Measurements from ENCODE around the gene RHBDF2.
"Not testable (repeated sequence)": the region's sequence is repeated elsewhere in the genome, so short reads cannot be mapped to it uniquely, and the experiment has no call there.

The RHBDF2 gene

DNA sequence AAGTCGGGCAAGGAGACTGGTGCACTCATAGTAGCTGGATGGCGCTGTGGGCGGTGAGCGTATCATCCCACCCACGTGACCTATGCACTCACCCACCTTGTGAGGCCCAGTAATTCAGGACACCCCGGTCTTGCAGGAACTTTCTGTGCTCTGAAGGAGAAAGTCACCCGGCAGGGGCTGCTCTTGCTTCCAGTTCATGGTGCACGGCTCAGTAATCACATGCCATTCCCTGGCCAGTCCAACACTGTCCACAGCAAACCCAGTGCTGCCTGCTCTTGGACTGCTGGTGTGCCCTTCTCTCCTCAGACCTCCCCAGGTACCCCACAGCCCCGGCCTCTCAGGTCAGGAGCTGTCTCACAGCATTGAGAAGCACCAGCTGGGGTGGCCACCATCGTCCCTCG lies 16.4 kb upstream of the RHBDF2 start:
- CTCF ChIA-PET: interaction anchor here (0.6 to 0.7 kb wide), 2 partner anchors 34 to 517 kb away, joined by 3 read pairs; partner anchors contain the start of gene CDK3
- DNase-seq (ENCODE audit: extremely low spot score): no peak

DNA sequence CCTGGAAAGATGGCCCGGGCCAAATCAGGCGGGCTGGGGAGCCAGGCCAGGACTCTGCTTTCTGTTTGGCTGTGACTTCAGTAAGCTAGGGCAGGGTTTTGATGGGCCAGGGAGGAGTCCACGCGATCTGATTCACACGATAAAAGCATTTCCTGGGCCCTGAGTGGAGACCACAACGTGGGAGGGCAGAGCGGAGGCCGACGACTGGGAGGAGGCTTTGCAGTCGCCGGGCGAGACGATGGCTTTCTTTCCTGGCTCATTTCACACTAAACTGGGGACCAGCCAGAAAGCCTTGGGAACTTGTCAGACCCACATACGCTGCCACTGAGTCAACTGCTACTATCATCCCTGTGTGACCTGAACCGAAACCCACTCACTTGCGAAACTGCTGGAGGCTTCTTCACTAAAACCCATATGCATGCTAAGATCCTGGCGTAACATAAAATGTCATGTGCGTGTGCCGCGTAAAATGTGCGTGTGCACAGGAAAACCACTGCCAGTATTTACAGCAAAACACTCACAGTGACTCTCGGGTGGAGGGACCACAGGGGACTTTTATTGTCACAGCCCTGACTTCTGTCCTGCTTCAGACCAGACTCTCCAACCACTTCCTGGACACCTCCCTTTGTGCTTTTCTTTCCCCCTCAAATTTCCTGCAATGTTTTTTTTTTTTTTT lies 14.2 kb upstream of the RHBDF2 start:
- TF ChIP-seq NFRKB (IDR thresholded peaks at IDR 0.05): no peak
- TF ChIP-seq FOXA1 (IDR thresholded peaks at IDR 0.05): no peak
- TF ChIP-seq SUZ12 (IDR thresholded peaks at IDR 0.05): no peak
- no peak for TF ChIP-seq ZNF384 (IDR thresholded peaks at IDR 0.05)
- ChIA-PET CTCF (no interaction called here), POLR2A (no interaction called here)
- no peak for DNase-seq (ENCODE audit: extremely low spot score)

More for the DNA sequence above, 16.4 kb upstream of the RHBDF2 start:
- TF ChIP-seq FOXA1 (IDR thresholded peaks at IDR 0.05) (no peak), ARNT (IDR thresholded peaks at IDR 0.05) (no peak), FOXK2 (IDR thresholded peaks at IDR 0.05) (no peak), TARDBP (IDR thresholded peaks at IDR 0.05) (no peak), ZNF384 (IDR thresholded peaks at IDR 0.05) (no peak), LEF1 (IDR thresholded peaks at IDR 0.05; ENCODE audit: borderline replicate concordance) (no peak), SUZ12 (IDR thresholded peaks at IDR 0.05) (no peak), ELF4 (IDR thresholded peaks at IDR 0.05) (no peak), NFRKB (IDR thresholded peaks at IDR 0.05) (no peak), FOXM1 (IDR thresholded peaks at IDR 0.05; ENCODE audit: borderline replicate concordance) (no peak), SP1 (IDR thresholded peaks at IDR 0.05) (no peak), L3MBTL2 (conservative IDR thresholded peaks at IDR 0.05) (no peak), CTBP1 (IDR thresholded peaks at IDR 0.05; ENCODE audit: borderline replicate concordance) (no peak), BHLHE40 (IDR thresholded peaks at IDR 0.05; ENCODE audit: borderline replicate concordance) (no peak), HDGF (IDR thresholded peaks at IDR 0.05; ENCODE audit: borderline replicate concordance) (no peak)
- TF ChIP-seq, protein P1, sequence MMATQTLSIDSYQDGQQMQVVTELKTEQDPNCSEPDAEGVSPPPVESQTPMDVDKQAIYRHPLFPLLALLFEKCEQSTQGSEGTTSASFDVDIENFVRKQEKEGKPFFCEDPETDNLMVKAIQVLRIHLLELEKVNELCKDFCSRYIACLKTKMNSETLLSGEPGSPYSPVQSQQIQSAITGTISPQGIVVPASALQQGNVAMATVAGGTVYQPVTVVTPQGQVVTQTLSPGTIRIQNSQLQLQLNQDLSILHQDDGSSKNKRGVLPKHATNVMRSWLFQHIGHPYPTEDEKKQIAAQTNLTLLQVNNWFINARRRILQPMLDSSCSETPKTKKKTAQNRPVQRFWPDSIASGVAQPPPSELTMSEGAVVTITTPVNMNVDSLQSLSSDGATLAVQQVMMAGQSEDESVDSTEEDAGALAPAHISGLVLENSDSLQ (IDR thresholded peaks at IDR 0.05): no peak
- POLR2A ChIA-PET: no interaction called here

DNA sequence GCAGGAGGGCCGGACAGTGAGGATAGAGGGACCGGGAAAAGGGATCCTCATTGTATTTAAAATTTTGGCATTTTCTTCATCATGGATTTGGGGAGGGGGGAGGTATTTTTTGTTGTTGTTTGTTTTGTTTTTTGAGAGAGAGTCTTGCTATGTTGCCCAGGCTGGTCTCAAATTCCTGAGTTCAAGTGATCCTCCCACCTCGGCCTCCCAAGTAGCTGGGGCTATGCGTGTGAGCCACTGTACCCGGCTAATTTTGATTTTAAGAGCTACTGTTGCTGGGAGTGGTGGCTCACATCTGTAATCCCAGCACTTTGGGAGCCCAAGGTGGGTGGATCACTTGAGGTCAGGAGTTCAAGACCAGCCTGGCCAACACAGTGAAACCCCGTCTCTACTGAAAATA lies 13.1 kb upstream of the RHBDF2 start:
- CTCF ChIA-PET; DNase-seq (ENCODE audit: extremely low spot score): not testable (repeated sequence)
- POLR2A ChIA-PET: interaction anchor here (1.5 kb wide), 1 partner anchor 43 kb away, joined by 4 read pairs; no protein-coding TSS in a partner anchor

DNA sequence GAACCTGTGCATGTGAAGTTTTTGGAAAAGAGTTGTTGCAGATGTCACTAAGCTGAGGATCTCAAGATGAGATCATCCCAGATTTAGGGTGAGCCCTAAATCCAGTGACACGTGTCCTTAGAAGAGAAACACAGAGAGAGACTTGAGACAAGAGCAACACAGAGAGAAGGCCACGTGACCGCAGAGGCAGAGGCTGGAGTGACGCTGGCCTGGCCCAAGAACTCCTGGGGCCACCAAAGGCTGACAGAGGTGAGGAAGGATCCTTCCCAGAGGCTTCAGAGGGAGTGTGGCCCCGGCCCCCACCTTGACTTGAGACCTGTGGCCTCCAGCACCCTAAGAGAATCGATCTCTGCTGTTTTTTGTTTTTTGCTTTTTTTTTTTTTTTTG lies 12.1 kb upstream of the RHBDF2 start:
- ChIA-PET CTCF (interaction anchor here (1.5 kb wide), 1 partner anchor 116 kb away, joined by 3 read pairs; no protein-coding TSS in a partner anchor), POLR2A (interaction anchor here (1.3 kb wide), 1 partner anchor 27 kb away, joined by 4 read pairs; no protein-coding TSS in a partner anchor)
- DNase-seq (ENCODE audit: extremely low spot score): no peak
- TF ChIP-seq FOXM1 (IDR thresholded peaks at IDR 0.05; ENCODE audit: borderline replicate concordance) (no peak), FOXK2 (IDR thresholded peaks at IDR 0.05) (no peak), TARDBP (IDR thresholded peaks at IDR 0.05) (no peak), BHLHE40 (IDR thresholded peaks at IDR 0.05; ENCODE audit: borderline replicate concordance) (no peak), NFRKB (IDR thresholded peaks at IDR 0.05) (no peak), SUZ12 (IDR thresholded peaks at IDR 0.05) (no peak), ARNT (IDR thresholded peaks at IDR 0.05) (no peak), LEF1 (IDR thresholded peaks at IDR 0.05; ENCODE audit: borderline replicate concordance) (no peak), HDGF (IDR thresholded peaks at IDR 0.05; ENCODE audit: borderline replicate concordance) (no peak), CTBP1 (IDR thresholded peaks at IDR 0.05; ENCODE audit: borderline replicate concordance) (no peak), ZNF384 (IDR thresholded peaks at IDR 0.05) (no peak)

DNA sequence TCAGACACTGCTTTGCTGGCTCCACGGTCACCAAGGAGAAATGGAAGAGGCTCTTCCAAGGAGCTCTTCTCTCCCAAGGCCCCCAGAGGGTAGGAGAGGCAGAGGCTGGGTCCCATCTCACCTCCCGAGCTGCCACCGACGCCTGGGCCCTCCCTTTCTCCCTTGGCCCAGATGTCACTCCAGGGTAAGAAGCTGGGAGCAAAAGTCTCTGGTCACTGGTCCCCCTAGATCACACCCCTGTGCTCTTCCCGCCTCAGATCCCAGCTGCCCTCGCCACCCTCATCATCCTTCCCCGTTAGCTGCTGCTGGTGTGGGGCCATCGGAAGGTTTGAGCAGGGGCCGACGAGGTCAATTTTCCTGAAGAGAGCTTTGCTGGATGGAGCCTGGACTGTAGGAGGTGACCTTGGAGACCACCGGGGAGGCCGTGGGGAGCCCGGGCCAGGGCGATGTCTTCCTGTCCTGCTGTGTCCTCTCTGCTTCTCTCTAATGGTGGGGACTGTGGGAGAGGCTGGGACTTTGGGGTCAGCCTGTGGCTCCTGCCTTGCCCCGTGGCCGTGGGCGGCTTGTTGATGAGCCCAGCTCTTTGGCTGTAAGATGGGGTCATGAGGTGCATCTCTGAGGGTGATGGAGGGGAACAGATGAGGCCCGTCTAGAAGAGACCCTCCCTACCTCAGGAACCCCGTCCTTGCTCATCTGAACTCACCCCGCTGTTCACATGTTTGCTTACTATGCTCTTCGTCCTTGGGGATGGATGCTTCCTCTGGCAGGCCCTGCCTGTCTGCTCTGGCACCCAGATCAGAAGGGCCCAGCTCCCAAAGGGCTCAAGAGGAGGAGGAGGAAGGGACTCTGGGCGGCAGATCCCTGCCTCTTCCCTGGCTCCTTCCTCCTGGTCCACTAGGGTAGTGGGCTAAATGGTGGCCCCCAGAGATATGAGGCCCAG lies 11.4 kb upstream of the RHBDF2 start:
- ChIA-PET POLR2A (interaction anchor here (1.0 to 1.3 kb wide), 2 partner anchors 11 to 28 kb away, joined by 3 to 4 read pairs; partner anchors contain the start of gene RHBDF2), CTCF (interaction anchor here (1.2 to 2.6 kb wide), 3 partner anchors 10 to 128 kb away, joined by 3 to 15 read pairs (median 3); partner anchors contain the start of gene SPHK1)
- TF ChIP-seq FOXA1 (IDR thresholded peaks at IDR 0.05) (no peak), HDGF (IDR thresholded peaks at IDR 0.05; ENCODE audit: borderline replicate concordance) (no peak), FOXM1 (IDR thresholded peaks at IDR 0.05; ENCODE audit: borderline replicate concordance) (no peak), ELF4 (IDR thresholded peaks at IDR 0.05) (no peak), CTBP1 (IDR thresholded peaks at IDR 0.05; ENCODE audit: borderline replicate concordance) (no peak), LEF1 (IDR thresholded peaks at IDR 0.05; ENCODE audit: borderline replicate concordance) (no peak), BHLHE40 (IDR thresholded peaks at IDR 0.05; ENCODE audit: borderline replicate concordance) (no peak), FOXK2 (IDR thresholded peaks at IDR 0.05) (no peak), L3MBTL2 (conservative IDR thresholded peaks at IDR 0.05) (no peak), NFRKB (IDR thresholded peaks at IDR 0.05) (no peak), TARDBP (IDR thresholded peaks at IDR 0.05) (no peak), ARNT (IDR thresholded peaks at IDR 0.05) (no peak), SP1 (IDR thresholded peaks at IDR 0.05) (no peak), SUZ12 (IDR thresholded peaks at IDR 0.05) (no peak), ZNF384 (IDR thresholded peaks at IDR 0.05) (no peak)
- TF ChIP-seq, protein P1 (IDR thresholded peaks at IDR 0.05): no peak
- DNase-seq (ENCODE audit: extremely low spot score): no peak
